Neural progenitor cell (in vitro differentiated cells): ENCODE measurements around the gene HOXA13. TPM values are rescaled to one million over a fixed set of nuclear protein-coding genes. Genes with fewer than 3 reads are reported as not detected.
A peak's percentile ranks its signal among the peaks of the same experiment; 100 is the strongest.

Experiments
- DNase-seq: peaks from one replicate; pipeline ENCODE4 v3.0.0-alpha.2; 2016; ENCODE audit warnings: low spot score
- H2AFZ ChIP-seq: fragments of 200-600 bp; sonication (generic); replicated peaks from 2 replicates; pipeline ENCODE4 v1.6.1; 2016; ENCODE audit warnings: antibody characterized with exemption
- H3F3A ChIP-seq: fragments of 200-600 bp; sonication (generic); 2 replicates; pipeline ENCODE4 v1.6.1; 2016; ENCODE audit warnings: antibody characterized with exemption, low read depth
- H3K27ac ChIP-seq: fragments of 200-600 bp; sonication (generic); 2 replicates; pipeline ENCODE4 v1.5.1; 2016; ENCODE audit warnings: mild to moderate bottlenecking
- H3K27me3 ChIP-seq: fragments of 200-600 bp; sonication (generic); 2 replicates; pipeline ENCODE4 v1.6.1; 2016; ENCODE audit warnings: mild to moderate bottlenecking, moderate library complexity
- H3K36me3 ChIP-seq: fragments of 200-600 bp; sonication (generic); 2 replicates; pipeline ENCODE4 v1.5.1; 2016
- H3K4me1 ChIP-seq: fragments of 200-600 bp; sonication (generic); 2 replicates; pipeline ENCODE4 v1.6.1; 2016; ENCODE audit warnings: mixed run types
- H3K4me2 ChIP-seq: fragments of 200-600 bp; sonication (generic); 2 replicates; pipeline ENCODE4 v1.6.1; 2016
- H3K4me3 ChIP-seq: fragments of 200-600 bp; sonication (generic); 2 replicates; pipeline ENCODE4 v1.5.1; 2016
- H3K79me2 ChIP-seq: fragments of 200-600 bp; sonication (generic); 2 replicates; pipeline ENCODE4 v1.6.1; 2016; ENCODE audit warnings: low read depth
- H3K9ac ChIP-seq: fragments of 200-600 bp; sonication (generic); 2 replicates; pipeline ENCODE4 v1.6.1; 2016
- H3K9me3 ChIP-seq: fragments of 200-600 bp; sonication (generic); 2 replicates; pipeline ENCODE4 v1.5.1; 2016; ENCODE audit warnings: low read depth
- H4K20me1 ChIP-seq: fragments of 200-600 bp; sonication (generic); 2 replicates; pipeline ENCODE4 v1.6.1; 2016; ENCODE audit warnings: low read depth
- H3K27ac Mint-ChIP-seq: 3 replicates; pipeline ENCODE4 v1.8.0; 2021; ENCODE audit warnings: mixed read lengths
- H3K27me3 Mint-ChIP-seq: 2 replicates; pipeline ENCODE4 v1.8.0; 2022; ENCODE audit warnings: low read depth, mild to moderate bottlenecking, inconsistent platforms, moderate library complexity, mixed read lengths; ENCODE audit not compliant: insufficient read depth
- H3K36me3 Mint-ChIP-seq: 3 replicates; pipeline ENCODE4 v1.8.0; 2021; ENCODE audit warnings: mixed read lengths
- H3K4me1 Mint-ChIP-seq: 3 replicates; pipeline ENCODE4 v1.8.0; 2021; ENCODE audit warnings: mixed read lengths
- H3K4me3 Mint-ChIP-seq: 3 replicates; pipeline ENCODE4 v1.8.0; 2021; ENCODE audit warnings: mild to moderate bottlenecking, moderate library complexity, mixed read lengths
- H3K9me3 Mint-ChIP-seq: 3 replicates; pipeline ENCODE4 v1.8.0; 2020; ENCODE audit warnings: mixed read lengths
- EZH2 ChIP-seq: fragments of 200-600 bp; sonication (generic); IDR thresholded peaks from 2 replicates; pipeline ENCODE4 v1.6.1; 2017; ENCODE audit warnings: antibody characterized with exemption, mild to moderate bottlenecking, moderate library complexity
- EZH2phosphoT487 ChIP-seq: fragments of 200-600 bp; sonication (generic); IDR thresholded peaks from 2 replicates; pipeline ENCODE4 v1.6.1; 2017; ENCODE audit warnings: antibody characterized with exemption
- total RNA-seq: library from RNA; depleted of rRNA; stranded (reverse); fragments of >200 nt; gene quantifications from 2 replicates; pipeline ENCODE4 v1.2.3, GENCODE V29; 2015; ENCODE audit warnings: low replicate concordance
- TF ChIP-seq, protein P1 (sequence below): fragments of 200-600 bp; sonication (generic); IDR thresholded peaks from 2 replicates; pipeline ENCODE4 v1.5.1; 2017; ENCODE audit warnings: antibody characterized with exemption, mild to moderate bottlenecking

Gene HOXA13
- total RNA-seq, 1 donor from 2014 or later: not detected

DNA sequence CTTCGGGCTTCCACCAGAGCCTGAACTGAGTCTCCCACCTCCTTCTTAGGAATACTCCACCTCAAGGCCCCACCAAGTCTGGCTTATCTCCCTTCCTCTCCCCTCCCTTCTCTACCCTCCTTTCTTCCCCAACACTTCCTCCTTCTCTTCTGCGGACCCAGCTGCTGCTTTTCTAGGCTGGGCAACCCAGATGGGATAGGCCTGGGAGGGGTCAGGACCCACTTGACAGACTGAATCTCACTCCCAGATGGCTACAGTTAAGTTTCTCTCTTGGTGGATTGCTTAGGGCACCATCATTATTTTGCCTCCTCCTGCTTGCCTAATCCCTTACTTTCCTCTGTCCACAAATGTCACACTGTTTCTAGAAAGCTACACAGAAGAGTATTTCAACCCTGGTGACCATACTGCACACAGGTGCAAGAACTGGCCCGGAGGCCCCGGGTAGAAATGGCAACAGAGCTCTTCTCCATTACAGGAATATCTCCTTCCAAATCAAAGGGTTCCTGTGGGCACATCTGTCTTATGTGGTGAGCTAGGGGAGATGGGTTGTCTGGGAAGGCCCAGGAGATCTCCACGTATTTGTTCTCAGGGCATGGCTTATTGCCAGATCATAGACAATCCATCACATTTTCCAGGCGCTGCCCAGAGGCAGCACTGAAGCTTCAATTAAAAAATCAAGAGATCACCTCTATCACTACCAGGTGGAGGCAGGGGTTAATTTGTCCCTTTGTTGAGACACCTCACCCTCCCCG is 9.7 kb downstream of the HOXA13 start:
- Histone ChIP-seq H3F3A (no peaks in the 10 kb centered on the region), H3K27me3 (peaks cover 100% of the 10 kb centered on the region), H4K20me1 (peaks cover 98% of the 10 kb centered on the region), H3K79me2 (no peaks in the 10 kb centered on the region), H3K9me3 (no peaks in the 10 kb centered on the region), H2AFZ (no peak overlapping the region), H3K4me2 (no peak overlapping the region), H3K4me1 (no peaks in the 10 kb centered on the region), H3K9ac (no peak overlapping the region), H3K4me3 (no peak overlapping the region), H3K27ac (no peak overlapping the region), H3K36me3 (no peaks in the 10 kb centered on the region)
- peaks cover 17% of the 10 kb centered on the region for H3K9me3 Mint-ChIP-seq
- no peak overlapping the region for H3K27ac Mint-ChIP-seq
- TF ChIP-seq, protein P1, sequence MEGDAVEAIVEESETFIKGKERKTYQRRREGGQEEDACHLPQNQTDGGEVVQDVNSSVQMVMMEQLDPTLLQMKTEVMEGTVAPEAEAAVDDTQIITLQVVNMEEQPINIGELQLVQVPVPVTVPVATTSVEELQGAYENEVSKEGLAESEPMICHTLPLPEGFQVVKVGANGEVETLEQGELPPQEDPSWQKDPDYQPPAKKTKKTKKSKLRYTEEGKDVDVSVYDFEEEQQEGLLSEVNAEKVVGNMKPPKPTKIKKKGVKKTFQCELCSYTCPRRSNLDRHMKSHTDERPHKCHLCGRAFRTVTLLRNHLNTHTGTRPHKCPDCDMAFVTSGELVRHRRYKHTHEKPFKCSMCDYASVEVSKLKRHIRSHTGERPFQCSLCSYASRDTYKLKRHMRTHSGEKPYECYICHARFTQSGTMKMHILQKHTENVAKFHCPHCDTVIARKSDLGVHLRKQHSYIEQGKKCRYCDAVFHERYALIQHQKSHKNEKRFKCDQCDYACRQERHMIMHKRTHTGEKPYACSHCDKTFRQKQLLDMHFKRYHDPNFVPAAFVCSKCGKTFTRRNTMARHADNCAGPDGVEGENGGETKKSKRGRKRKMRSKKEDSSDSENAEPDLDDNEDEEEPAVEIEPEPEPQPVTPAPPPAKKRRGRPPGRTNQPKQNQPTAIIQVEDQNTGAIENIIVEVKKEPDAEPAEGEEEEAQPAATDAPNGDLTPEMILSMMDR: no peak
- no peak for TF ChIP-seq EZH2
- TF ChIP-seq EZH2phosphoT487: peak; percentile 35
- no peaks in the 10 kb centered on the region for H3K36me3 Mint-ChIP-seq
- H3K4me3 Mint-ChIP-seq: no peak overlapping the region
- H3K27me3 Mint-ChIP-seq: peaks cover 95% of the 10 kb centered on the region
- DNase-seq: no peak
- peaks cover 2% of the 10 kb centered on the region for H3K4me1 Mint-ChIP-seq

DNA sequence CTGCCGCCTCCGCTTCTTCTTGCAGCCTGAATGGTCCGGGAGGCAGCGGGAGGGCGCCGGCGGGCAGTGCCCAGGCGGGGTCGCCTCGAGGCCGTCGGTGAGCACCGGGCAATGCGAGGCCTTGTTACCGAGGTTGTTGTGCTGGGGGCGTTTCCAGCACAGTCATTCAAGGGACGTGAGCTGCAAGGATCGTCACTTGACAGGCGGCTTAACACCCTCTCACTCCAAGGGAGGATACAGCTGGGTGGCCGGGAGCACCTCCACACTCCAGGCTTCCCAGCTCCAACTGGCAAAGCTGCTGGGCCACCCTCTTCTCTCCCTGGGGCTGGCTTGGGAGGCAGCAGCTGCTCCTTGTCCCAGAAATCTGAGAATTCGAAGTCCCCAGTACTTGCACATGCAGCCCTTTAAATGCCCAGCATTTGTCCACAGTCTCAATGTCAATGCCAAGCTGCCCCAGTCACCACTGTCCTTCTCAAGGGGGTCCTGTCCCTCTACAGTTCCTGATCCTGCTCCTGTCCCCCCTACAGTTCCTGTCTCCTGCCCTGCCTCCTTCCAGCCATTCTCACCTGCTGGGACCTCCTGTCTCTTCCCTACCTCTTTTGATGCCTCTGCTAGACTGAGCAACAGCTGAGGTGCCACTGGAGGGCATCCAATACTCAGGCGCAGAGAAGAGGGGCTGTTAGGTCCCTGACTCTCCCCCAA is 10.4 kb downstream of the HOXA13 start:
- peaks cover 95% of the 10 kb centered on the region for H3K27me3 Mint-ChIP-seq
- DNase-seq: no peak
- H3K27me3 ChIP-seq: peaks cover 100% of the 10 kb centered on the region
- H3K4me1 ChIP-seq: no peaks in the 10 kb centered on the region
- H3K27ac ChIP-seq: no peak overlapping the region
- peaks cover 98% of the 10 kb centered on the region for H4K20me1 ChIP-seq
- no peak overlapping the region for H3K4me3 Mint-ChIP-seq
- H3K4me3 ChIP-seq: no peak overlapping the region
- no peak overlapping the region for H3K4me2 ChIP-seq
- H3K9me3 ChIP-seq: no peaks in the 10 kb centered on the region
- H3K4me1 Mint-ChIP-seq: peaks cover 6% of the 10 kb centered on the region
- peaks cover 19% of the 10 kb centered on the region for H3K9me3 Mint-ChIP-seq
- H3K27ac Mint-ChIP-seq: no peak overlapping the region
- no peak for TF ChIP-seq EZH2phosphoT487
- TF ChIP-seq, protein P1: no peak
- no peak for TF ChIP-seq EZH2
- no peak overlapping the region for H2AFZ ChIP-seq
- H3F3A ChIP-seq: no peaks in the 10 kb centered on the region
- H3K36me3 Mint-ChIP-seq: no peaks in the 10 kb centered on the region
- H3K36me3 ChIP-seq: no peaks in the 10 kb centered on the region
- no peak overlapping the region for H3K9ac ChIP-seq
- no peaks in the 10 kb centered on the region for H3K79me2 ChIP-seq

DNA sequence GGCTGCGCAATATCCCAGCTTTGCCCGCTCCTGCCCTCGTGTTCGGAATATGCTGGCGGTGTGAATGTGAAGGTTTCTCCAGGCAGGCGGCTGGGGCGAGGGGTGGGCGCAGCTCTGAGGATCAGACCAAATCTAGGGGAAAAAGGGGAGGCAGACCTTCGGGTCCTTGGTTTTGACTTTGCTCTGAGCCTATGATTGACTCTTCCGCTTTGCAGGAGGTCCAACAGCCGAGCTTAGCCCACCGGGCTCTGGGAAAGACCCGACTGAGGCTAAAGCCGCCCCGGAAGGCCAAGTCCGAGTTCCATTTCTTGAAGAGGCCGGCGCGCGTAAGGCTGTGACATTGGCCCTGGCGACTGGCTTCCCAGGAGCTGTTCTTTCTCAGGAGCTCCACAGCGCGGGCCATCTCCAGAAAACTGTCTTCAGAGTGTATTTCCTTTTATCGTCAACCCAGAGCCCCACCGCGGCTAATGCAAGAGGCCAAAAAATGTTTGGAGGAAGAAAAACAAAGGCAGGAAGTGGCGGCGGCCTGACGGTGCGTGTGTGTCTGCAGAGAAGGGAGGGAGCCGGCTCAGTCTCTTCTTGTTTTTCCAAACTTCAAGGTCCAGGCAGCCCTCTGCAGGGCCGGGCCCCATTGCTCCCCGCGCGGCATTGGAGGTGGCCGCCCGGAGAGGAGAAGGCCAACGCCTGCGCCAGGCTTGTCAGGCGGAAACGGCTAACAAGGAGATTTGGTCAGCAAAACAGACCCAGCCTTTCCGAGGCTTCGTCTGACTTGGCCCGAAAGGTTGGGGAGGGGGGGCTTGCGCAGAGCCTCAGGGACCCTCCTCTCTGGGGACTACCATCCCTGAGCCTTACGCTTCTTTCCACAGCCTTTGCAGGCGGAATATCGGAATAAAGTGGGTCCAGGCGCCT is 11.3 kb downstream of the HOXA13 start:
- H3K4me1 ChIP-seq: peaks cover 4% of the 10 kb centered on the region
- H3K27me3 ChIP-seq: peaks cover 100% of the 10 kb centered on the region
- no peak overlapping the region for H3K27ac ChIP-seq
- Mint-ChIP-seq H3K4me3 (no peak overlapping the region), H3K4me1 (peaks cover 10% of the 10 kb centered on the region), H3K9me3 (peaks cover 19% of the 10 kb centered on the region), H3K27ac (no peak overlapping the region), H3K27me3 (peaks cover 95% of the 10 kb centered on the region), H3K36me3 (no peaks in the 10 kb centered on the region)
- no peak overlapping the region for H3K9ac ChIP-seq
- DNase-seq: no peak
- H3K4me2 ChIP-seq: no peak overlapping the region
- no peaks in the 10 kb centered on the region for H3K9me3 ChIP-seq
- no peak overlapping the region for H3K4me3 ChIP-seq
- no peak overlapping the region for H2AFZ ChIP-seq
- TF ChIP-seq, protein P1: no peak
- TF ChIP-seq EZH2phosphoT487 (peak; percentile 89), EZH2 (peak; percentile 93)
- no peaks in the 10 kb centered on the region for H3K79me2 ChIP-seq
- H3K36me3 ChIP-seq: no peaks in the 10 kb centered on the region
- H4K20me1 ChIP-seq: peaks cover 98% of the 10 kb centered on the region
- H3F3A ChIP-seq: peaks cover 6% of the 10 kb centered on the region
